ENCODE measurements around the gene DHRS7. TPM values are rescaled to one million over a fixed set of nuclear protein-coding genes. Genes with fewer than 3 reads are reported as not detected.

Gene DHRS7
- total and polyA plus RNA-seq, 4 donors = 67.7 to 75.3 (median 68.3) TPM

- H3K4me3 ChIP-seq (ENCODE audit: low read length in 2 of 2) = no peak overlapping the region
- no peak for DNase-seq
- H3K27me3 ChIP-seq (ENCODE audit: control insufficient read depth in 1 of 2, insufficient read depth in 2 of 2, low read length in 1 of 2) = no peaks in the 10 kb centered on the region
- WGBS, 2 donors = 69 to 80% methylated on average over 7 of the region's 7 CpGs
- no peak overlapping the region for H3K27ac ChIP-seq (ENCODE audit: low read depth in 1 of 2, low read length in 2 of 2)
- no peaks in the 10 kb centered on the region for H3K9me3 ChIP-seq (ENCODE audit: control insufficient read depth, low read length)
- intact Hi-C loops (cut with DNase I) = no loop called here
- no peaks in the 10 kb centered on the region for H3K36me3 ChIP-seq (ENCODE audit: control insufficient read depth in 1 of 2, insufficient read depth in 2 of 2, low read length in 1 of 2)
- no peaks in the 10 kb centered on the region for H3K4me1 ChIP-seq (ENCODE audit: control insufficient read depth in 1 of 2, insufficient read depth in 2 of 2, low read length in 2 of 2)
- no peak for ATAC-seq (ENCODE audit: low FRiP score)
These were observed 41.1 kb upstream of the DHRS7 start for GRCh38 chr14:60206249-60206670.

GRCh38 chr14:60204843-60205774, 39.9 kb upstream of the DHRS7 start:
- Histone ChIP-seq H3K4me1 (ENCODE audit: control insufficient read depth in 1 of 2, insufficient read depth in 2 of 2, low read length in 2 of 2) (no peaks in the 10 kb centered on the region), H3K9me3 (ENCODE audit: control insufficient read depth, low read length) (no peaks in the 10 kb centered on the region), H3K27me3 (ENCODE audit: control insufficient read depth in 1 of 2, insufficient read depth in 2 of 2, low read length in 1 of 2) (no peaks in the 10 kb centered on the region), H3K4me3 (ENCODE audit: low read length in 2 of 2) (no peak overlapping the region), H3K27ac (ENCODE audit: low read depth in 1 of 2, low read length in 2 of 2) (no peak overlapping the region), H3K36me3 (ENCODE audit: control insufficient read depth in 1 of 2, insufficient read depth in 2 of 2, low read length in 1 of 2) (no peaks in the 10 kb centered on the region)
- DNase-seq = no peak
- intact Hi-C loops (cut with DNase I) = no loop called here
- ATAC-seq (ENCODE audit: low FRiP score) = no peak
- WGBS, 2 donors = 53 to 56% methylated on average over 6 of the region's 6 CpGs

DNA sequence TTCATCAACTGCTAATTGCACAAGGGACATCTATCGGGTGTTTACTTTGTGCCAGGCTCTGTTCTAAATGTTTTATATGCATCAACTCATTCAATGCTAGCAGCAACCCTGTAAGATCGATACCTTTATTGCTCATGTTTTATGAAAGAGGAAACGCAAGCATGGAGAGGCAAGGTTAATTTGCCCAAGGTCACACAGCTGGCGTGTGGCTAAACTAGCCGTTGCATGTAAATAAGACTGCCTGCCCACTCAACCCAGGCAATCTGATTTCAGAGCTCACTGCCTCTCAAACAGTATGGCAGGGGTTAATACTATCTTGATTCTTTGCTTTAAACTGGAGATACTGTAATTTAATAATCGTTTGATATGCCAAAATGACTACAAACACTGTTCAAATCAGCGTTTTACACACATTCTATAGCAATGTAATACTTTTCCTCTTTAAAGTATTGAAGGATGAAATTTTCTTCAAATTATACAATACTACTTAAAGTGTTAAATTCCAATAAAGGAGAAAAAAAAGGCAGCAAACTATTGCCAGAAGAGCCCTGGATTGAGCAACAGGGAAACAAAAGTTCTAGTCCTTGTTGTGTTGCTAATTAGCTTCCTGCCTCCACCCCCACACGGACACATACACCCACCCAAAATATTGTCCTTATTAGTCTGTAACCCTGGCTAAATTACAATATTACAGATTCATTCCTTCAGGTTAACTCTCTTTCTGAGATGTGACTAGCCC, 39.1 kb upstream of the DHRS7 start:
- Histone ChIP-seq H3K27ac (ENCODE audit: low read depth in 1 of 2, low read length in 2 of 2) (no peak overlapping the region), H3K4me1 (ENCODE audit: control insufficient read depth in 1 of 2, insufficient read depth in 2 of 2, low read length in 2 of 2) (no peaks in the 10 kb centered on the region), H3K4me3 (ENCODE audit: low read length in 2 of 2) (no peak overlapping the region), H3K9me3 (ENCODE audit: control insufficient read depth, low read length) (no peaks in the 10 kb centered on the region), H3K36me3 (ENCODE audit: control insufficient read depth in 1 of 2, insufficient read depth in 2 of 2, low read length in 1 of 2) (no peaks in the 10 kb centered on the region), H3K27me3 (ENCODE audit: control insufficient read depth in 1 of 2, insufficient read depth in 2 of 2, low read length in 1 of 2) (no peaks in the 10 kb centered on the region)
- DNase-seq = no peak
- no peak for ATAC-seq (ENCODE audit: low FRiP score)
- 49 to 51% methylated on average over 8 of the region's 8 CpGs for WGBS, 2 donors
- intact Hi-C loops (cut with DNase I) = no loop called here

DNA sequence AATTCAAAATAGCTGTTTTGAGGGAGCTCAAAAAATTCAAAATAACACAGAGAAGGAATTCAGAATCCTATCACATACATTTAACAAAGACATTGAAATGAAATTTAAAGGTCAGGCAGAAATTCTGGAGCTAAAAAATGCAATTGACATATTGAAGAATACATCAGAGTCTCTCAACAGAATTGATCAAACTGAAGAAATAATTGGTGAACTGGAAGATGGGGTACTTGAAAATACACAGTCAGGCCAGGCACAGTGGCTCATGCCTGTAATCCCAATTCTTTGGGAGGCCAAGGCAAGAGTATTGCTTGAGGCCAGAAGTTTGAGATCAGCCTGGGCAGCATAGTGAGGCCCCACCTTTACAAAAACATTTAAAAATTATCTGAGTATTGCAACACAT, 34.1 kb upstream of the DHRS7 start:
- no peaks in the 10 kb centered on the region for H3K27me3 ChIP-seq (ENCODE audit: control insufficient read depth in 1 of 2, insufficient read depth in 2 of 2, low read length in 1 of 2)
- H3K27ac ChIP-seq (ENCODE audit: low read depth in 1 of 2, low read length in 2 of 2) = no peak overlapping the region
- no peak overlapping the region for H3K4me3 ChIP-seq (ENCODE audit: low read length in 2 of 2)
- ATAC-seq (ENCODE audit: low FRiP score) (no peak), DNase-seq (no peak)
- no peaks in the 10 kb centered on the region for H3K9me3 ChIP-seq (ENCODE audit: control insufficient read depth, low read length)
- H3K36me3 ChIP-seq (ENCODE audit: control insufficient read depth in 1 of 2, insufficient read depth in 2 of 2, low read length in 1 of 2) = no peaks in the 10 kb centered on the region
- no peaks in the 10 kb centered on the region for H3K4me1 ChIP-seq (ENCODE audit: control insufficient read depth in 1 of 2, insufficient read depth in 2 of 2, low read length in 2 of 2)
- intact Hi-C loops (cut with DNase I) = no loop called here

DNA sequence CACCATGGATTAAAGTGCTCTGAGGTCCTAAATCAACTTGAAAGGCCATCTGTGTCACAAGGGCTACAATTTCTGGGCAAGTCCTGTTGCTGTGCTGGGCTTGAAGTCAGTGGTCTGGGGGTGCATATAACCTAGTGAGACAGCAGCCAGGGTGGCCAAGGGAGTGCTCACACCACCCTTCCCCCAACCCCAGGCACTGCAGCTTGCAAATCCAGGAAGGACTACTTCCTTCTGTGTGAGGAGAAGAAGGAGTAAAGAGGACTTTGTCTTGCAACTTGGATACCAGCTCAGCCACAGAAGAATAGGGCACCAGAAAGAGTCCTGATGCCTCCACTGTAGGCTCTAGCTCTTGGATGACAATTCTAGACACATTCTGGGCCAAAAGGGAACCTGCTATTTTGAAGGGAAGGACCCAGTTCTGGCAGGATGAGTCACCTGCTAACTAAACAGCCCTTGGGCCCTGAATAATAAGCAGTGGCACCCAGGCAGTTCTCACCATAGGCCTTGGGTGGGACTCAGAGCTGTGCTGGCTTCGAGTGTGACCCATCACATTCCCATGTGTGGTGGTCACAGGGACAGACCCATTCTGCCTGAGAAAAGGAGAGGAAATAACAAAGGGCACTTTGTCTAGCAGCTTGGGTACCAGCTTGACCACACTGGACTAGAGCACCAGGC, 32.6 kb upstream of the DHRS7 start:
- H3K9me3 ChIP-seq (ENCODE audit: control insufficient read depth, low read length) = no peaks in the 10 kb centered on the region
- no peak overlapping the region for H3K4me3 ChIP-seq (ENCODE audit: low read length in 2 of 2)
- no peak for ATAC-seq (ENCODE audit: low FRiP score)
- whole genome bisulfite sequencing, 2 donors = 82 to 91% methylated on average over 1 of the region's 1 CpG
- intact Hi-C loops (cut with DNase I) = no loop called here
- H3K4me1 ChIP-seq (ENCODE audit: control insufficient read depth in 1 of 2, insufficient read depth in 2 of 2, low read length in 2 of 2) = no peaks in the 10 kb centered on the region
- H3K27me3 ChIP-seq (ENCODE audit: control insufficient read depth in 1 of 2, insufficient read depth in 2 of 2, low read length in 1 of 2) = no peaks in the 10 kb centered on the region
- DNase-seq = no peak
- no peaks in the 10 kb centered on the region for H3K36me3 ChIP-seq (ENCODE audit: control insufficient read depth in 1 of 2, insufficient read depth in 2 of 2, low read length in 1 of 2)
- H3K27ac ChIP-seq (ENCODE audit: low read depth in 1 of 2, low read length in 2 of 2) = no peak overlapping the region

DNA sequence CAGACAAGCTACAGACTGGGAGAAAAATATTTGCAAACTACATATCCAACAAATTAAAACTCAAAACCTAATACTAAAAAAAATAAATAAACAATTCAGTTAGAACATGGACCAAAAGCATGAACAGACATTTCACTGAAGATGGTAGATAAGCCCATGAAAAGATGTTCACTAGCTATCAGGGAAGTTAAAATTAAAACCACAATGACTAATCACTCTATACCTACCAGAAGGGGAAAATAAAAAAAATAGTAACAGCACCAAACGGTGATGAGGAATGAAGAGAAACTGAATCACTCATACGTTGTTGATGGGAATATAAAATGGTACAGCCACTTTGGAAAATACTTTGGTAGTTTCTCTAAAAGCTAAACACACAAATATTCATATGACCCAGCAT, 31.1 kb upstream of the DHRS7 start:
- Histone ChIP-seq H3K27ac (ENCODE audit: low read depth in 1 of 2, low read length in 2 of 2) (no peak overlapping the region), H3K4me1 (ENCODE audit: control insufficient read depth in 1 of 2, insufficient read depth in 2 of 2, low read length in 2 of 2) (no peaks in the 10 kb centered on the region), H3K36me3 (ENCODE audit: control insufficient read depth in 1 of 2, insufficient read depth in 2 of 2, low read length in 1 of 2) (no peaks in the 10 kb centered on the region), H3K27me3 (ENCODE audit: control insufficient read depth in 1 of 2, insufficient read depth in 2 of 2, low read length in 1 of 2) (no peaks in the 10 kb centered on the region), H3K9me3 (ENCODE audit: control insufficient read depth, low read length) (no peaks in the 10 kb centered on the region), H3K4me3 (ENCODE audit: low read length in 2 of 2) (no peak overlapping the region)
- WGBS, 2 donors = 48 to 50% methylated on average over 2 of the region's 2 CpGs
- no peak for DNase-seq
- ATAC-seq (ENCODE audit: low FRiP score) = no peak
- intact Hi-C loops (cut with DNase I) = no loop called here

- H3K27me3 ChIP-seq (ENCODE audit: control insufficient read depth in 1 of 2, insufficient read depth in 2 of 2, low read length in 1 of 2) = no peaks in the 10 kb centered on the region
- no peaks in the 10 kb centered on the region for H3K4me1 ChIP-seq (ENCODE audit: control insufficient read depth in 1 of 2, insufficient read depth in 2 of 2, low read length in 2 of 2)
- no peaks in the 10 kb centered on the region for H3K36me3 ChIP-seq (ENCODE audit: control insufficient read depth in 1 of 2, insufficient read depth in 2 of 2, low read length in 1 of 2)
- DNase-seq = no peak
- intact Hi-C loops (cut with DNase I) = no loop called here
- no peaks in the 10 kb centered on the region for H3K9me3 ChIP-seq (ENCODE audit: control insufficient read depth, low read length)
- no peak overlapping the region for H3K4me3 ChIP-seq (ENCODE audit: low read length in 2 of 2)
- no peak for ATAC-seq (ENCODE audit: low FRiP score)
- WGBS, 2 donors = 84 to 87% methylated on average over 5 of the region's 5 CpGs
- no peak overlapping the region for H3K27ac ChIP-seq (ENCODE audit: low read depth in 1 of 2, low read length in 2 of 2)
These were observed 30.1 kb upstream of the DHRS7 start for GRCh38 chr14:60195179-60195810.

DNA sequence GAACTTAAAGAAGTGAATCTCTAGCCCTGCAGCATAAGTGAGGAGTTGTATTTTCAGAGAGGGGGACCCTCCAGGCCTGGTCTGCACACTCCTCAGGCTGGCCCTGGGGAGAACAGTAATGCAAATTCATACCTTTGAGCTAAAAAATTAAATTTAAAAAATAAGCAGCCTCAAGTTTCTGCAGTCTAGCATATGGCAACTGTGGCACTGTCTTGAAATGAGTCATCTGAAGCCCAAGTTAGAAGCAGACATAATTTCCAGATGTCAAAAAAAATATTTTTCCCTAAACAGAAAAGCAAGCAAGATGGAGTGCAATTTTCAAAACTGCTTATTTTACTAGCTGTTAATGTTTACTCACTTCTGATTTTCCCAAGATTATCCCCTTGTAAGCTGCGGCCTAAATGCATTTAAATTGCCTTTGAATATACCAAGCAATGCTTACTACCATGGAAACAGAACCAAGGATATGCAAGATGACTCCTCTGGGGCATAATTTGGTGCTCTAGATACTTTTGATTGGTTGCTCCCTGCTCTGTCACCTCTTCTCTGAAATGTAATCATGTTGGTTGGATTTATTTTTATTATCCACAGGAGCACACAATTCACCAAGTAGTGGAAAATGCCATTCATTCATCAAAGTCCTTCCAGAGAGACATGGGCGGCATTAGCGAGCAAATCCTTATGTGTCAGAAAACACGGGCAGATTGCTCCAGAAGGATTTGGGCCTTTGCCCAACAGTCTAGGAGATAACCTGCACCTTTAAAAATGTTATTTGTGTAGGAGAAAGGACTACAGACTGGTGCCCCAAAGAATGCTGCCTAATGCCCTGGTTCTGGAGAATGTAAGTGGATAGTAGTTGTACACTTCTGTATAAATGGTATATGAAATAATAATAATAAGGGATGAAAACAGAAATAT, 25.0 kb upstream of the DHRS7 start:
- 83 to 84% methylated on average over 4 of the region's 4 CpGs for WGBS, 2 donors
- intact Hi-C loops (cut with DNase I) = no loop called here
- H3K4me3 ChIP-seq (ENCODE audit: low read length in 2 of 2) = no peak overlapping the region
- DNase-seq = no peak
- ATAC-seq (ENCODE audit: low FRiP score) = no peak
- H3K9me3 ChIP-seq (ENCODE audit: control insufficient read depth, low read length) = no peaks in the 10 kb centered on the region
- no peaks in the 10 kb centered on the region for H3K4me1 ChIP-seq (ENCODE audit: control insufficient read depth in 1 of 2, insufficient read depth in 2 of 2, low read length in 2 of 2)
- H3K27ac ChIP-seq (ENCODE audit: low read depth in 1 of 2, low read length in 2 of 2) = no peak overlapping the region
- H3K36me3 ChIP-seq (ENCODE audit: control insufficient read depth in 1 of 2, insufficient read depth in 2 of 2, low read length in 1 of 2) = no peaks in the 10 kb centered on the region
- no peaks in the 10 kb centered on the region for H3K27me3 ChIP-seq (ENCODE audit: control insufficient read depth in 1 of 2, insufficient read depth in 2 of 2, low read length in 1 of 2)
